Measurements from ENCODE around the gene ZNF619. TPM values are rescaled to one million over a fixed set of nuclear protein-coding genes. Genes with fewer than 3 reads are reported as not detected.

The ZNF619 gene
- 0.62 and 1.8 TPM in 2 replicates for polyA plus RNA-seq

GRCh38 chr3:40476478-40477470 is at the start of gene ZNF619:
TSS of gene ZNF619 (plus strand) at chr3:40477122. CDS start at chr3:40477980, 858 bp downstream.

GRCh38 chr3:40456940-40457823 is 19.7 kb upstream of the ZNF619 start, which contains the start of gene RPL14:
TSS of gene RPL14 (plus strand) at chr3:40457339. CDS start at chr3:40457472, 133 bp downstream.

GRCh38 chr3:40505599-40506462 is 28.9 kb downstream of the ZNF619 start, which contains the start of gene ZNF620:
TSS of gene ZNF620 (plus strand) at chr3:40506039. CDS start at chr3:40506353, 314 bp downstream.

GRCh38 chr3:40524568-40525285 is 47.8 kb downstream of the ZNF619 start, which contains the start of gene ZNF621:
TSS of gene ZNF621 (plus strand) at chr3:40524960. CDS start at chr3:40525841, 881 bp downstream.

Other genes with a start within 250 kb of the ZNF619 start
- 225 and 330 TPM in 2 replicates for gene EIF1B, start 167.4 kb upstream of the ZNF619 start, polyA plus RNA-seq
- gene ENTPD3, start 89.9 kb upstream of the ZNF619 start, polyA plus RNA-seq: 2.9 TPM in 1 of 2 replicates, not detected in the other
- gene RPL14, start 19.8 kb upstream of the ZNF619 start, polyA plus RNA-seq: 525 and 600 TPM in 2 replicates
- gene ZNF620, start 28.9 kb downstream of the ZNF619 start, polyA plus RNA-seq: 0.53 and 2.5 TPM in 2 replicates
- gene ZNF621, start 47.8 kb downstream of the ZNF619 start, polyA plus RNA-seq: 3.6 and 6.4 TPM in 2 replicates

All from Purkinje cell (primary cell).